ENCODE measurements around the gene TMEM273.
A peak's percentile ranks its signal among the peaks of the same experiment; 100 is the strongest.

TMEM273 gene

GRCh38 chr10:49194212-49194920 lies 6.2 kb upstream of the TMEM273 start:
- no peak overlapping the region for H3K4me2 ChIP-seq (ENCODE audit: insufficient read depth, low read length)
- no peaks in the 10 kb centered on the region for H3K4me1 ChIP-seq (ENCODE audit: insufficient read depth, low read length)
- H3K79me2 ChIP-seq (ENCODE audit: insufficient read depth, low read length), result no peaks in the 10 kb centered on the region
- ATAC-seq (ENCODE audit: insufficient read depth, low read depth), result no peak
- no peak overlapping the region for H3K4me3 ChIP-seq (ENCODE audit: low read depth in 1 of 2, low read length in 2 of 2)
- no peaks in the 10 kb centered on the region for H3K9me3 ChIP-seq (ENCODE audit: insufficient read depth, low read length, severe bottlenecking)
- H3K27ac ChIP-seq (ENCODE audit: low read length), result no peak overlapping the region
- H3K36me3 ChIP-seq (ENCODE audit: insufficient read depth, low read length), result no peaks in the 10 kb centered on the region
- no peak overlapping the region for H2AFZ ChIP-seq (ENCODE audit: low read depth, low read length)
- no peak overlapping the region for H3K9ac ChIP-seq (ENCODE audit: low read depth, low read length)
- H4K20me1 ChIP-seq (ENCODE audit: insufficient read depth, low read length), result no peaks in the 10 kb centered on the region
- H3K27me3 ChIP-seq (ENCODE audit: insufficient read depth, low read length, poor library complexity), result no peaks in the 10 kb centered on the region
- TF ChIP-seq CTCF (IDR thresholded peaks at IDR 0.05; ENCODE audit: borderline replicate concordance, extremely low read depth, low read length, poor library complexity, severe bottlenecking) (no peak), EZH2 (IDR thresholded peaks at IDR 0.05; ENCODE audit: borderline replicate concordance, low read depth, low read length, severe bottlenecking) (no peak)
- no peak for DNase-seq

GRCh38 chr10:49191349-49191748 lies 3.2 kb upstream of the TMEM273 start:
- Histone ChIP-seq H4K20me1 (ENCODE audit: insufficient read depth, low read length) (no peaks in the 10 kb centered on the region), H3K9me3 (ENCODE audit: insufficient read depth, low read length, severe bottlenecking) (no peaks in the 10 kb centered on the region), H3K9ac (ENCODE audit: low read depth, low read length) (no peak overlapping the region), H3K27me3 (ENCODE audit: insufficient read depth, low read length, poor library complexity) (no peaks in the 10 kb centered on the region), H3K27ac (ENCODE audit: low read length) (no peak overlapping the region), H3K36me3 (ENCODE audit: insufficient read depth, low read length) (no peaks in the 10 kb centered on the region), H3K4me1 (ENCODE audit: insufficient read depth, low read length) (peaks cover 28% of the 10 kb centered on the region), H2AFZ (ENCODE audit: low read depth, low read length) (no peak overlapping the region), H3K4me2 (ENCODE audit: insufficient read depth, low read length) (no peak overlapping the region), H3K4me3 (ENCODE audit: low read depth in 1 of 2, low read length in 2 of 2) (no peak overlapping the region), H3K79me2 (ENCODE audit: insufficient read depth, low read length) (no peaks in the 10 kb centered on the region)
- DNase-seq, result no peak
- TF ChIP-seq EZH2 (IDR thresholded peaks at IDR 0.05; ENCODE audit: borderline replicate concordance, low read depth, low read length, severe bottlenecking), result no peak
- TF ChIP-seq CTCF (IDR thresholded peaks at IDR 0.05; ENCODE audit: borderline replicate concordance, extremely low read depth, low read length, poor library complexity, severe bottlenecking), result no peak
- ATAC-seq (ENCODE audit: insufficient read depth, low read depth), result no peak

- H3K4me1 ChIP-seq (ENCODE audit: insufficient read depth, low read length), result peaks cover 45% of the 10 kb centered on the region
- no peaks in the 10 kb centered on the region for H3K27me3 ChIP-seq (ENCODE audit: insufficient read depth, low read length, poor library complexity)
- H3K9me3 ChIP-seq (ENCODE audit: insufficient read depth, low read length, severe bottlenecking), result no peaks in the 10 kb centered on the region
- no peaks in the 10 kb centered on the region for H3K79me2 ChIP-seq (ENCODE audit: insufficient read depth, low read length)
- no peak overlapping the region for H3K4me3 ChIP-seq (ENCODE audit: low read depth in 1 of 2, low read length in 2 of 2)
- H3K9ac ChIP-seq (ENCODE audit: low read depth, low read length), result no peak overlapping the region
- no peaks in the 10 kb centered on the region for H4K20me1 ChIP-seq (ENCODE audit: insufficient read depth, low read length)
- H3K36me3 ChIP-seq (ENCODE audit: insufficient read depth, low read length), result no peaks in the 10 kb centered on the region
- no peak overlapping the region for H3K27ac ChIP-seq (ENCODE audit: low read length)
- no peak for TF ChIP-seq EZH2 (IDR thresholded peaks at IDR 0.05; ENCODE audit: borderline replicate concordance, low read depth, low read length, severe bottlenecking)
- no peak for DNase-seq
- no peak overlapping the region for H3K4me2 ChIP-seq (ENCODE audit: insufficient read depth, low read length)
- H2AFZ ChIP-seq (ENCODE audit: low read depth, low read length), result 0 out of 2 replicates have a peak overlapping the region, but pooled peaks have one; percentile 64
- ATAC-seq (ENCODE audit: insufficient read depth, low read depth), result no peak
Observed at GRCh38 chr10:49189422-49189821, 1.2 kb upstream of the TMEM273 start.

GRCh38 chr10:49187044-49187484 lies 1.1 kb downstream of the TMEM273 start:
- Histone ChIP-seq H3K79me2 (ENCODE audit: insufficient read depth, low read length) (no peaks in the 10 kb centered on the region), H3K27me3 (ENCODE audit: insufficient read depth, low read length, poor library complexity) (no peaks in the 10 kb centered on the region), H3K4me2 (ENCODE audit: insufficient read depth, low read length) (peak overlapping the region; percentile 57), H3K4me3 (ENCODE audit: low read depth in 1 of 2, low read length in 2 of 2) (peak overlapping the region in 1 of 2 experiments; percentile 29; a peak in 1 of 4 replicates), H3K36me3 (ENCODE audit: insufficient read depth, low read length) (no peaks in the 10 kb centered on the region), H3K27ac (ENCODE audit: low read length) (peak overlapping the region; percentile 42), H3K4me1 (ENCODE audit: insufficient read depth, low read length) (peaks cover 63% of the 10 kb centered on the region), H3K9me3 (ENCODE audit: insufficient read depth, low read length, severe bottlenecking) (no peaks in the 10 kb centered on the region), H3K9ac (ENCODE audit: low read depth, low read length) (peak overlapping the region; percentile 46; the same call in 1 of the 2 replicates), H4K20me1 (ENCODE audit: insufficient read depth, low read length) (no peaks in the 10 kb centered on the region), H2AFZ (ENCODE audit: low read depth, low read length) (no peak overlapping the region)
- no peak for ATAC-seq (ENCODE audit: insufficient read depth, low read depth)
- TF ChIP-seq CTCF (IDR thresholded peaks at IDR 0.05; ENCODE audit: borderline replicate concordance, extremely low read depth, low read length, poor library complexity, severe bottlenecking) (no peak), EZH2 (IDR thresholded peaks at IDR 0.05; ENCODE audit: borderline replicate concordance, low read depth, low read length, severe bottlenecking) (no peak)
- no peak for DNase-seq

All from DND-41 (cell line).